HG03280 (cell line): ENCODE measurements around the gene TSPEAR.

ENCODE experiments used
- ATAC-seq: cut with Tn5 transposase; IDR thresholded peaks from one replicate; pipeline ENCODE4 v1.9.1; 2021; ENCODE audit warnings: mild to moderate bottlenecking, moderate library complexity; ENCODE audit not compliant: unreplicated experiment

Gene TSPEAR

DNA sequence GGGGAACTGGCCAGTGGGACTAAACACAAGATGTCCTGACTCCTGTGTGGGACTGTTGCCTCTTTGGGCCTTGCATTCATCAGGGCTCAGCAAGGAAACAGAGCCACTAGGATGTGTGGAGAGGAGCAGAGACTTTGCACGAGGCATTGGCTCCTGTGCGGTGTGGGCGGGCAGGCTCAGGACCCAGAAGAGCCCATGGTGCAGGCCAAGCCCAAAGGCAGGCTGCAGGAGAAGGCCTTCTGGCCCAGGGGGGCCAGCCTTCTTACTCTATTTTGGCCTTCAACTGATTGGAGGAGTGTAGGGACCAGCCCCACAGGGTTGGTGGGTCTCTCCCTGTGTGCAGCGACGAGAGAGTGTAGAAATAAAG, 232.6 kb downstream of the TSPEAR start:
- ATAC-seq: no peak

- ATAC-seq: no peak
Measured at GRCh38 chr21:44478124-44478800, 233.1 kb downstream of the TSPEAR start.

DNA sequence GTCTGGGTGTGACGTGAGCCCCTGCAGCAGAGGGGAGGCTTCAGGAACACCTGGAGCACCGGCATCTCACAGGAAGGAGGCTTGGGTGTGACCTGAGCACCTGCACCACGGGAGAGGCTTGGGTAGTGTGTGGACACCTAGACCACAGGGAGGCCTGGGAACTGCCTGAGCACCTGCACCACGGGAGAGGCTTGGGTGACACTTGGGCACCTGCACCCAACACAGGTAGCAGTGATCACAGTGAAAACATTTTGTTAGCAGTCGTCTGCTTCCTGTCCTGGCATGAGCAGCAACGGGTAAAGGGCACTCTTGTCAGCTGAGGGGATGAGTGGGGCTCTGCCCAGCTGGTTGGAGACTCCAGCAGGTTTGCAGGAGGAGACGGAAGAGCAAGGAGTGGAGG, 233.7 kb downstream of the TSPEAR start:
- no peak for ATAC-seq

GRCh38 chr21:44477131-44477530, 234.2 kb downstream of the TSPEAR start:
- ATAC-seq: no peak

DNA sequence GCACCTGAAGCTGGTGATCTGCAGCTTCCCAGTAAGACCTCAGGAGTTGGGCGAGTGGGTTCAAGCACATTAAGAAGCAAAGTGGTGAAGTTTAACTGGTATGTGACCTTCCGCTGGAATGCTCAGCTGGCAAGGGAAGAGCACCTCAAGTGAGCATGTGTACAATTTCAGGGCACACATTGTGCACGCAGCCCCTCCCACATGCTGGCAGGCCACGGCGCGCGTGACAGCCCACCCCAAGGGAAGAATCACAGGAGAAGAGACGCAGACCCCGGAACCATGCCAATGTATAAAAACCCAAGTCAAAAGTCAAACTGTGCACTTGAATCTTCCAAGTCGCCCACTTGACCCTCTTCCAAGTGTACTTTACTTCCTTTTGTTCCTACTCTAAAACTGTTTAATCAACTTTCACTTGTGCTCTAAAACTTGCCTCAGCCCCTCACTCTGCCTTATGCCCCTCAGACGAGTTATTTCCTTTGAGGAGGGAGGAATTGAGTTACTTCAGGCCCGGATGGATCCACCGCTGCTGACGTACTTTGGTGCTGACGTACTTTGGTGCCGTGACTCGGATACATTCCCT, 236.0 kb downstream of the TSPEAR start:
- ATAC-seq: no peak

GRCh38 chr21:44473915-44474555, 237.3 kb downstream of the TSPEAR start:
- no peak for ATAC-seq

- ATAC-seq: no peak
Measured at GRCh38 chr21:44471996-44472395, 239.4 kb downstream of the TSPEAR start.

DNA sequence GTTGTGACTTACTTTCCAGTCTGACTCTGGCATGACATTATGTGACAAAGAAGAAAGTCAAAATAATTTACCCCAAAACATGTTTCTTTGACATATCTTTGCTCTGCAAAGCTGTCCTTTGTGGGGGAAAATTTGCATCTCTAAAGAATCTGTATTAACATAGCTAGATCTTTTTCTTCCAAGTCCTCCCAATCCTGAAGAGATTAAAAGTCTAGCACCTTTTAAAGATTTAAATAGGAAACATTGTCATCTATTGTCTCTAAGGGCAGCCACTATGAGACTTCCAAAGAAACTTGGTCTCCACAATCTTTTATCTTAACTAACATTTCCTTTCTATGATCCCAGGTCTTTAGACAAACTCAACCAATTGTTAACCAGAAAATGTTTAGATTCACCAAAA, 240.0 kb downstream of the TSPEAR start:
- ATAC-seq: no peak

GRCh38 chr21:44467859-44468195, 243.5 kb downstream of the TSPEAR start:
- no peak for ATAC-seq

- ATAC-seq: no peak
Measured at GRCh38 chr21:44466996-44467858, 244.1 kb downstream of the TSPEAR start.

GRCh38 chr21:44466351-44466954, 244.9 kb downstream of the TSPEAR start:
- ATAC-seq: no peak

GRCh38 chr21:44464351-44464750, 247.0 kb downstream of the TSPEAR start:
- no peak for ATAC-seq

DNA sequence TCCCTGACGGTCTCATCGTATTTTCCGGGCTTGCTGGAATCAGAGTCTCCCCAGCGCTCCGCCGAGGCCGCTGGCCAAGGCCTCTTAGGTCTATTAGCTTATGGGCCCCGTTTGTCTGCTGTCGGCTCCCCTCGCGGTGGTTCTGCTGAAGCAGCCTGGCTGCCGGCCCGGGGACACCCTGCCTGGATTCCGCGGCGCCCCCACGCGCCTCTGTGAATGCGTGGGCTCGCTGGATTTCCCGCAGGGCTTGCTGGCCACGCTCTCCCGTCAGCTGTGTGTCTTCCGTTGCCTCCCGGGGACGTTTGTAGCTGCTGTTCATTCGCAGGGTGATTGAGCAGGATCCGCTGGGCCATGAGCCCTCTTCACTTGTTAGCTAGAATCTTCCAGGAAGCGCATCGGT, 247.6 kb downstream of the TSPEAR start:
- no peak for ATAC-seq

GRCh38 chr21:44462834-44463200, 248.6 kb downstream of the TSPEAR start:
- no peak for ATAC-seq

- ATAC-seq: no peak
Measured at GRCh38 chr21:44462086-44462833, 249.1 kb downstream of the TSPEAR start.

- no peak for ATAC-seq
Measured at GRCh38 chr21:44461464-44462001, 249.8 kb downstream of the TSPEAR start.

- ATAC-seq: no peak
Measured at GRCh38 chr21:44461005-44461404, 250.4 kb downstream of the TSPEAR start.

DNA sequence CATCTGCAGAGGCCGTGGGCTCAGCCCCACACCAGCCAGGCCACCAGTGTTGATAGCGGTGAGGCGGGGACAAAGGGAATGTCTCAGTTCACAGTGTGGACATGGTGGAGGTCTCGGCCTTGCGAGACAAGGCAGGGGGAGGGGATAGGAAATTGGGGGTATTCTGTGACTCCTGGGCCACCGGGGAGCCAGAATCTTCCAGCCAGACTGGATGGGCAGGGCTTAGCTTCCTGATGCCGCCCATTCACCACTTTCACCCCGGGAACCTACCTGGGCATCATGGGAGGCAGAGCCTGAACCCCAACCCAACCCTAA, 251.0 kb downstream of the TSPEAR start:
- ATAC-seq: no peak

DNA sequence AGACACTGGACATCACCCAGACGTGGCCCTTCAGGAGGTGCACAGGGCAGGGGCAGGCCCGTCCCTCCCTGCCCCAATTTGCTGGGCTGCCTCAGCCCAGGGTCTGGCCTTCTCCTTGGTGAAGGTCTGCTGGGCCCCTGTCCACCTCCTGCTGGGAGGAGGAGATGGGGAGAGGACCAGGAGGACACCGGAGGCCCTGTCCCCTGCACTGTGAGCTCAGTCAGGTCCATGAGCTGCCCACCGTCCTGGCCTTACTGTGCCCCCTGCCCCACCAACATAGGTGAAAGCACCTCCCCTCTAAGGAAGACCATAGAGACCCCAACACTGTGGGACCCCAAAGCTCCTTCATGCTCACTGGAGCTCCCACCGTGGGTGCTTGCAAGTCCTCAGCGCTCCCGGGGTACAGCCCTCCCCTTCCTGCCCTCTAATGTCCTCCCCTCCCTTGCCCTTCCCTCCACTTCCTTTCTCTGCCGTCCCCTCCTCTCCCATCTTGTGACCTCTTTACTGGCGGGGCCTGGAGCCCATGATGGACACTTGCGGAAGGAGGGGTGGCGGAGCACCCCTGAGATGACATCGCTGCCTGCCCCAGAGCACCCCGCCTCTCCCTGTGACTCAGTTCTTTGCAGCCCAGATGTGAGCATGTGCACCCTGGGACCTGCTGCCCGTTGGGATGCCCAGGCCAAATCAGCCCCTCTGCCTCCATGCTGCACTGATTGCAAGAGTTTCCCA, 251.5 kb downstream of the TSPEAR start:
- ATAC-seq: no peak
